Measurements from ENCODE around the gene AAK1.

- no peak for TF ChIP-seq POLR2AphosphoS5 (IDR thresholded peaks at IDR 0.05)
- no peak for TF ChIP-seq CTCF (IDR thresholded peaks at IDR 0.05)
Observed at GRCh38 chr2:69546646-69547045, 96.9 kb downstream of the AAK1 start.

Measured in breast epithelium (tissue), 3 donors.